NCI-H2171 treated with DMSO at 0.1 percent for 48 hours (cell line): ENCODE results near the gene EBI3.
"Not testable (repeated sequence)": the region's sequence is repeated elsewhere in the genome, so short reads cannot be mapped to it uniquely, and the experiment has no call there.

Experiments
- DNase-seq: peaks from one replicate; lab custom pipeline; 2025; lab: John Stamatoyannopoulos, UW

EBI3 gene

GRCh38 chr19:4234862-4235201, 5.5 kb downstream of the EBI3 start:
- DNase-seq = no peak

DNA sequence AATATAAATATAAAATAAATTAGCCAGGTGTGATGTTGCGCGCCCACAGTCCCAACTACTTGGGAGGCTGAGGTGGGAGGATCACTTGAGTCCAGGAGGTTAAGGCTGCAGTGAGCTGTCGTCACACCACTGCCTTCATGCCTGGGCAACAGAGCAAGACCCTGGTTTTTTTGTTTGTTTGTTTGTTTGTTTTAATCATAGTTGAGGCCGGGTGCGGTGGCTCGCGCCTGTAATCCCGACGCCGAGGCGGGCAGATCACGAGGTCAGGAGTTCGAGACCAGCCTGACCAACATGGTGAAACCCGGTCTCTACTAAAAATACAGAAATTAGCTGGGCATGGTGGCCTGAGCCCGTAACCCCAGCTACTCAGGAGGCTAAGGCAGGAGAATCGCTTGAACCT, 8.2 kb downstream of the EBI3 start:
- not testable (repeated sequence) for DNase-seq

- no peak for DNase-seq
Observed at GRCh38 chr19:4238831-4239230, 9.5 kb downstream of the EBI3 start.

DNA sequence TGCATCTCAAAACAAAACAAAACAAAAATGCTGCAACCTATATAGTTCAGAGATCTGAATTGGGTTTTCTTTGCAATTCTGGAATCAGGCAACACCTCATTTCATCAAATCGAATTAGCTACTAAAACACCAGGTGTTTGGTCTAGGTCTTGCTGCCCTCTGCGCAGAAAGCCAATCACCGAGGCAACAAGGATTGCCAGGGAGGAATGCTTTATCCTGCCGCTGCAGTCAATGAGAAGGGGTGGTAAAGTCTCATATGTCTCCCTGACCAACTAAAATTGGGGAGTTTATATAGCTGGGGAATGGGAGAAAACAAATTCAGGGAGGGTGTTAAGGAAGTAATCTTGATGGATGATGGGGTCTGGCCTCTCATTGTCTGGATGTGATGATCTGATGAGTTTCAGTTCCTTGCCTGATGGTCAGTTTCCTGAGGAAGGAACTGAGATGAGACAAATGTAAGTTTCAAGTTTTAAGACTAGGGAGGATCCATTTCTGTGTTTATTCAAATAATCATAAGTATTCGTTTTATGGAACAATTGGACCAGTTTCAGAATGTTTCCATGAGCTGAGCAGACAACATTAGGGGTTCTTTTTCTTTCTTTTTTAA, 12.6 kb downstream of the EBI3 start:
- no peak for DNase-seq

GRCh38 chr19:4245938-4246337, 16.6 kb downstream of the EBI3 start:
- DNase-seq = not testable (repeated sequence)

- DNase-seq = peak; percentile 100
Observed at GRCh38 chr19:4246767-4247593, 17.7 kb downstream of the EBI3 start, which contains the start of gene YJU2. Gene YJU2, plus strand, starts transcription at chr19:4247080. Its CDS starts 67 bp downstream, at chr19:4247147.

DNA sequence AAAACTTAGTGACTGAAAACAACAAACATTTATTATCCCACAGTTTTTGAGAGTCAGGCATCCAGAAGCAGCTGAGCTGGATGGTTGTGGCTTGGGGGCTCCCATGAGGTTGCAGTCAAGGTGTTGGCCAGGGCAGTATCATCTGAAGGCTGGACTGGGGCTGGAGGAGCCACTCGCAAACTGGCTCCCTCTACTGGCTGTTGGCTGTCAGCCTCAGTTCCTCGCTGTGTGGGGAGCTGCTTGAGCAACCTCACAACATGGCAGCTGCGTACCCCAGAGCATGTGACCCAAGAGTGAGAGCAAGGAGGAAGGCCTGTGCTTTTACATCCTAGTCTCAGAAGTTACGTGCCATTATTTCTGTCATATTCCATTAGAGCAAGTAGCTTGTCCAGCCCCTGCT, 27.2 kb downstream of the EBI3 start:
- no peak for DNase-seq

GRCh38 chr19:4257025-4257424, 27.7 kb downstream of the EBI3 start:
- no peak for DNase-seq

- no peak for DNase-seq
Observed at GRCh38 chr19:4258181-4258580, 28.9 kb downstream of the EBI3 start.

DNA sequence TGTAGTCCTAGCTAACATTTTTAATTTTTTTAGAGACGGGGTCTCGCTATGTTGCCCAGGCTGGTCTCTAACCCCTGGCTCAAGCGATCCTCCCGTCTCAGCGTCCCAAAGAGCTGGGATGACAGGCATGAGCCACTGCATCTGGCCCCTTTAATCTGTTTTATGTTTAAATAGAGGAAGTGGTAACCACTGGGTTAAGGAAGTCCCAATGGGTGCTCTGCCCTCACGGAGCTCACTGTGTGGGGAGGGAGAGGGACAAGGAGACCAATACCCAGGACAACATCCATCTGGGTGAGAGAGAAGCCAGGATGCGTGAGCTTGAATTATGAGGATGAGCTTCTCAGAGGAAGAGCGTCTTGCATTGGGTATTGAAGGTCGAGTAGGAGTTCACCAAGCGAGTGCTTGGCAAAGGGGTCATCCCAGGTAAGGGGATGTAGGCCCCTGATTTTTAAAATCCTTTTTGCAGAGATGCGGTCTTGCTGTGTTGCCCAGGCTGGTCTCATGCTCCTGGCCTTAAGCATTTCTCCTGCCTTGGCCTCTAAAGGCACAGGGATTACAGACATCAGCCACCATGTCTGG, 31.4 kb downstream of the EBI3 start:
- DNase-seq = no peak

- DNase-seq = no peak
Observed at GRCh38 chr19:4264812-4265211, 35.5 kb downstream of the EBI3 start.

DNA sequence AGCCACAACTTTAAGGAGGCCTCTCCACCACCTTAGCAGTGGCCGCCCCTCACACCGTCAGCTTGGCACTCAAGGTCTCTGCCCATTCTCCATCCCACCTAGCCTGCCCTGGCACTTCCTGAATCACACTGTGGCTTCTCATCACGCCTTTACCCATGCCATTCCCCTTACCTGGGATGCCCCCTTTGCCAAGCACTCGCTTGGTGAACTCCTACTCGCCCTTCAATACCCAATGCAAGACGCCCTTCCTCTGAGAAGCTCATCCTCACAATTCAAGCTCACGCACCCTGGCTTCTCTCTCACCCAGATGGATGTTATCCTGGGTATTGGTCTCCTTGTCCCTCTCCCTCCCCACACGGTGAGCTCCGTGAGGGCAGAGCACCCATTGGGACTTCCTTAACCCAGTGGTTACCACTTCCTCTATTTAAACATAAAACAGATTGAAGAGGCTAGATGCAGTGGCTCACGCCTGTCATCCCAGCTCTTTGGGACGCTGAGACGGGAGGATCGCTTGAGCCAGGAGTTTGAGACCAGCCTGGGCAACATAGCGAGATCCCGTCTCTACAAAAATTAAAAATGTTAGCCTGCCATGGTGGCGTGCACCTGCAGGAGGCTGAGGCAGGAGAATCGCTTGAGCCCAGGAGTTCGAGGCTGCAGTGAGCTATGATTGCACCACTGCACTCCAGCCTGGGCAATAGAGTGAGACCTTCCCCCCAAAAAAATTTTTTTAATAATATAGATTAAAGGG, 37.1 kb downstream of the EBI3 start:
- DNase-seq = no peak

GRCh38 chr19:4267101-4267900, 38.0 kb downstream of the EBI3 start:
- DNase-seq = peak; percentile 74

- DNase-seq = no peak
Observed at GRCh38 chr19:4267901-4268815, 38.8 kb downstream of the EBI3 start.

GRCh38 chr19:4268816-4269430, 39.6 kb downstream of the EBI3 start:
- no peak for DNase-seq

- DNase-seq = no peak
Observed at GRCh38 chr19:4272894-4273293, 43.6 kb downstream of the EBI3 start.

- DNase-seq = not testable (repeated sequence)
Observed at GRCh38 chr19:4274321-4274686, 45.0 kb downstream of the EBI3 start.

DNA sequence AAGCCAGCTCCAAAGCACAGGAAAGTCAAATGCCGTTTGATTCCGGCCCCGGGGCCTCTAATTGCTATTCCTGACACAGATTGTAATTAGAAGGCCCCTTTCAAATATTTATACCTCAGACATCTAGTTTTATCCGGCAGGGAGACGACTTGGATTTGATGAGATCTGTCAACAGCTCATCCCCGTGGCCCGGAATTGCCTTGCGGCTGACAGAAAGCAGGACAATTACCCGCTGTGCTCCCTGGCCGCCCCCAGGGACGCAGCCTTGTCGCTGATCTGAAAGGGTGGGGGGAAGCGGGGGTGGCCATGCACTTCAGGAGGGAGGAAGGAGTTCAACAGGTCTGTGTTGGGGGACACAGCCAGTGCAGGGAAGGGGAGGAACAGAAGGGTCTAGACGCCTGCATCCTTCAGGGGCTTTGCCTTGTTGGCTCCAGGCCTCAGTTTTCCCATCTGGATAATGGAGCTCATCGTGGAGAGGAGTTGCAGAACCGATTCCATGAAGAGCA, 47.9 kb downstream of the EBI3 start:
- peak; percentile 38 for DNase-seq

GRCh38 chr19:4278010-4278409, 48.7 kb downstream of the EBI3 start:
- DNase-seq = peak; percentile 25
